GM12801 (cell line): ENCODE measurements around the gene ADGRL3.

ENCODE experiments used
- CTCF ChIP-seq: IDR thresholded peaks from one replicate; pipeline ENCODE4 v1.5.1; 2011; ENCODE audit warnings: control low read depth; ENCODE audit not compliant: insufficient read length; ENCODE audit errors: extremely low read depth

The ADGRL3 gene

GRCh38 chr4:61473306-61473705 is 273.2 kb downstream of the ADGRL3 start:
- TF ChIP-seq CTCF = no peak

GRCh38 chr4:61478340-61478739 is 278.2 kb downstream of the ADGRL3 start:
- no peak for TF ChIP-seq CTCF

GRCh38 chr4:61485056-61485455 is 284.9 kb downstream of the ADGRL3 start:
- no peak for TF ChIP-seq CTCF

GRCh38 chr4:61489927-61490326 is 289.8 kb downstream of the ADGRL3 start:
- no peak for TF ChIP-seq CTCF

GRCh38 chr4:61493041-61493440 is 292.9 kb downstream of the ADGRL3 start:
- no peak for TF ChIP-seq CTCF

- no peak for TF ChIP-seq CTCF
Observed at GRCh38 chr4:61493470-61493869, 293.3 kb downstream of the ADGRL3 start.

GRCh38 chr4:61500883-61501282 is 300.8 kb downstream of the ADGRL3 start:
- TF ChIP-seq CTCF = no peak

GRCh38 chr4:61501812-61502211 is 301.7 kb downstream of the ADGRL3 start:
- TF ChIP-seq CTCF = no peak
